Activated B cell treated with CpG ODN at 0.5 μM for 24 hours (primary cell): ENCODE measurements around the gene PTPN5. TPM values are rescaled to one million over a fixed set of nuclear protein-coding genes. Genes with fewer than 3 reads are reported as not detected.
"Not testable (repeated sequence)": the region's sequence is repeated elsewhere in the genome, so short reads cannot be mapped to it uniquely, and the experiment has no call there.

Source experiments
- ATAC-seq: fragments of 200-7000 bp; cut with Tn5 transposase; one replicate; pipeline ENCODE4 v1.10.0; 2021; ENCODE audit warnings: low read depth, mild to moderate bottlenecking, moderate library complexity
- CTCF ChIA-PET: fragments of 350-600 bp; sonication (Branson Sonifier 250); formaldehyde crosslinking; loops from one replicate; lab custom pipeline; 2021; ENCODE audit warnings: antibody characterized with exemption; lab: Charles Lee
- POLR2A ChIA-PET: fragments of 350-600 bp; sonication (Branson Sonifier 250); formaldehyde crosslinking; loops from one replicate; lab custom pipeline; 2021; ENCODE audit warnings: antibody characterized with exemption; lab: Charles Lee
- DNase-seq: peaks from one replicate; pipeline ENCODE4 v3.0.0; 2022
- H3K27ac Mint-ChIP-seq: one replicate; pipeline ENCODE4 v1.8.0; 2020; ENCODE audit warnings: mixed read lengths
- H3K27me3 Mint-ChIP-seq: one replicate; pipeline ENCODE4 v1.8.0; 2021; ENCODE audit warnings: mixed read lengths
- H3K36me3 Mint-ChIP-seq: one replicate; pipeline ENCODE4 v1.8.0; 2021; ENCODE audit warnings: low read depth, mixed read lengths
- H3K4me1 Mint-ChIP-seq: one replicate; pipeline ENCODE4 v1.8.0; 2021; ENCODE audit warnings: mixed read lengths
- H3K4me3 Mint-ChIP-seq: one replicate; pipeline ENCODE4 v1.8.0; 2020; ENCODE audit warnings: mild to moderate bottlenecking, mixed read lengths
- H3K9me3 Mint-ChIP-seq: one replicate; pipeline ENCODE4 v1.8.0; 2020; ENCODE audit warnings: mixed read lengths
- intact Hi-C: fragments of 100-400 bp; cut with micrococcal nuclease; formaldehyde crosslinking; loops from one replicate; pipeline ENCODE4 v1.15.1; 2024
- total RNA-seq: library from RNA; stranded (reverse); gene quantifications from 2 replicates; pipeline ENCODE4 v1.2.3, GENCODE V29; 2022
- TF ChIP-seq, protein P1 (sequence below): fragments of 200-600 bp; IDR thresholded peaks from one replicate; pipeline ENCODE4 v1.8.0; 2022; ENCODE audit warnings: antibody characterized with exemption, mild to moderate bottlenecking

PTPN5 gene
- total RNA-seq, 1 donor from 2014 or later = not detected

DNA sequence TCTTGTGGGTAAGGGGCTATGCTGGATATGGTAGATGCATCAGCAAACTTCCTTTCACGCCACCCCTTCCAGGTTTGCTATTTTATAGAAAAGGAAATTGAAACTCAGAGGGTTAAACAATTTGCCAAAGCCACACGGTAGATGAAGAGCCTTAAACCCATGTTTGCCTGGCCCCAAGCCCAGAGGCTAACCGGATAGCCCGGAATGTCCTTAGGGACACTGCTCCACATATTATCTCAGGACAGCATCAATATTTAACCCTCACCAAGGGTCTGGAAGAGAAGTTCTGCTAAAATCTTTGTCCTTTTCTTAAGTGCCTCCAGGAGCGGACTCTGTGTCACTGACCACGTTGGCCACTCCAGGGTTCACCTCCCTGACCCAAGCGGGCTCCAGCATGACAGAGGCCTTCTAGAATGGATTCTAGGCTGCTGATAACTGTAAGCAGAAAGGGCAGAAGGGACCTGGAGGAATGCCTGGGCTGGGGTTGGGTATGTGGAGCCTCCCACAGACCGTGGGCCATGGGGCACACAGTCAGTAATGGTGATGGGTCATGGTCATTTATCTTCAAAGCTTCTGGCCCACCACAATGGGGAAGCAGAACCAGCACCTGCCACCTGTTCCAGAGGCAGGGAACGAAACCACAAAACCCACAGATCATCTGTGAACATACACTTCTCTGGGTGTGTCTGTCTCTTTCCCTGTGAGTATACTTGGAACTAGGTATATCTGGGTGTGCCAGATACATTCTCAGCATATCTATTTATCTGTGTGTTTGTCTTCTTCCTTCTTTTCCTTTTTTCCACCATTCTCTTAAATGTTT, 98.4 kb downstream of the PTPN5 start:
- no peaks in the 10 kb centered on the region for H3K36me3 Mint-ChIP-seq
- ChIA-PET CTCF (no interaction called here), POLR2A (no interaction called here)
- intact Hi-C loops = no loop called here
- no peak overlapping the region for H3K27ac Mint-ChIP-seq
- H3K4me3 Mint-ChIP-seq = no peak overlapping the region
- peaks cover 4% of the 10 kb centered on the region for H3K4me1 Mint-ChIP-seq
- no peaks in the 10 kb centered on the region for H3K9me3 Mint-ChIP-seq
- DNase-seq = no peak
- TF ChIP-seq, protein P1, sequence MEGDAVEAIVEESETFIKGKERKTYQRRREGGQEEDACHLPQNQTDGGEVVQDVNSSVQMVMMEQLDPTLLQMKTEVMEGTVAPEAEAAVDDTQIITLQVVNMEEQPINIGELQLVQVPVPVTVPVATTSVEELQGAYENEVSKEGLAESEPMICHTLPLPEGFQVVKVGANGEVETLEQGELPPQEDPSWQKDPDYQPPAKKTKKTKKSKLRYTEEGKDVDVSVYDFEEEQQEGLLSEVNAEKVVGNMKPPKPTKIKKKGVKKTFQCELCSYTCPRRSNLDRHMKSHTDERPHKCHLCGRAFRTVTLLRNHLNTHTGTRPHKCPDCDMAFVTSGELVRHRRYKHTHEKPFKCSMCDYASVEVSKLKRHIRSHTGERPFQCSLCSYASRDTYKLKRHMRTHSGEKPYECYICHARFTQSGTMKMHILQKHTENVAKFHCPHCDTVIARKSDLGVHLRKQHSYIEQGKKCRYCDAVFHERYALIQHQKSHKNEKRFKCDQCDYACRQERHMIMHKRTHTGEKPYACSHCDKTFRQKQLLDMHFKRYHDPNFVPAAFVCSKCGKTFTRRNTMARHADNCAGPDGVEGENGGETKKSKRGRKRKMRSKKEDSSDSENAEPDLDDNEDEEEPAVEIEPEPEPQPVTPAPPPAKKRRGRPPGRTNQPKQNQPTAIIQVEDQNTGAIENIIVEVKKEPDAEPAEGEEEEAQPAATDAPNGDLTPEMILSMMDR = no peak
- peaks cover 6% of the 10 kb centered on the region for H3K27me3 Mint-ChIP-seq
- ATAC-seq = no peak

DNA sequence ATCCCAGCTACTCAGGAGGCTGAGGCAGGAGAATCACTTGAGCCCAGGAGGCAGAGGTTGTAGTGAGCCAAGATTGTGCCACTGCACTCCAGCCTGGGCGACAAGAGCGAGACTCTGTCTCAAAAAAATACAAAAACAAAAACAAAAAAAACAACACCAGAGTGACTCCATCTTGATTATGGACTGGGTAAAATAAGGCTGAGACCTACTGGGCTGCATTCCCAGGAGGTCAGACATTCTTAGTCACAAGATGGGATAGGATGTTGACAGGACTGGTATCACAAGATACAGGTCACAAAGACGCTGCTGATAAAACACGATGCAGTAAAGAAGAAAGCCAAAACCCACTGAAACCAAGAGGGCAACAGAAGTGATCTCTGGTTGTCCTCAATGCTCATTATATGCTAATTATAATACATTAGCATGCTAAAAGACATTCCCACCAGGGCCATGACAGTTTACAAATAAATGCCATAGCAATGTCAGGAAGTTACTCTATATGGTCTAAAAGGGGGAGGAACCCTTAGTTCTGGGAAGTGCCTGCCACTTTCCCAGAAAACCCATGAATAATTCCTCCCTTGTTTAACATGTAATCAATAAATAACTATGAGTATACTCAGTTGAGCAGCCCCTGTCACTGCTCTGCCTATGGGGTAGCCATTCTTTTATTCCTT, 100.0 kb downstream of the PTPN5 start:
- H3K4me1 Mint-ChIP-seq, DNase-seq: not testable (repeated sequence)

DNA sequence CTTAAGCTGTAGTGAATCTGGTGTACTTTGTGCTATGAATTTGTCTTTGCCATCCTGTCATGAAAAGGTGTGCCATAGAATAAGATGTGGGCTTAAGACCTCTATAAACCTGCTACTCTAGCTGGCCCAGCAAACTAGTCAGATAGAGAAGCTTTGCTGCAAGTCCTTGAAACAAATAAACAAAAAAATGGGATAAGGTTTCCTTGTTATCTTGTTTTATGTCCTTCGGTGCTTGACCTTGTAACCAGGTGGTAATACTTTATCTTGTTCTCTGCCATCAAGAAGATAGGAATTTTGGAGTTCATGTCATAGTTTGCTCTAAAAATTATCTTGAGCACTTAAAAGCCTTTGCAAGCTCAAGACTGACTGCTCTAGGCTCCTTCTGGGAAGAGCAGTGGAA, 107.3 kb downstream of the PTPN5 start:
- H3K27me3 Mint-ChIP-seq = peaks cover 13% of the 10 kb centered on the region
- ATAC-seq (no peak), DNase-seq (no peak)
- no peaks in the 10 kb centered on the region for H3K36me3 Mint-ChIP-seq
- no peaks in the 10 kb centered on the region for H3K4me1 Mint-ChIP-seq
- no peaks in the 10 kb centered on the region for H3K9me3 Mint-ChIP-seq
- intact Hi-C loops = no loop called here
- TF ChIP-seq, protein P1 = no peak
- CTCF ChIA-PET = no interaction called here
- POLR2A ChIA-PET = no interaction called here
- no peak overlapping the region for H3K27ac Mint-ChIP-seq
- no peak overlapping the region for H3K4me3 Mint-ChIP-seq

More for the DNA sequence above, 100.0 kb downstream of the PTPN5 start:
- ATAC-seq, H3K27ac Mint-ChIP-seq, H3K27me3 Mint-ChIP-seq, CTCF ChIA-PET, H3K4me3 Mint-ChIP-seq, H3K9me3 Mint-ChIP-seq, intact Hi-C loops, H3K36me3 Mint-ChIP-seq, POLR2A ChIA-PET: not testable (repeated sequence)

DNA sequence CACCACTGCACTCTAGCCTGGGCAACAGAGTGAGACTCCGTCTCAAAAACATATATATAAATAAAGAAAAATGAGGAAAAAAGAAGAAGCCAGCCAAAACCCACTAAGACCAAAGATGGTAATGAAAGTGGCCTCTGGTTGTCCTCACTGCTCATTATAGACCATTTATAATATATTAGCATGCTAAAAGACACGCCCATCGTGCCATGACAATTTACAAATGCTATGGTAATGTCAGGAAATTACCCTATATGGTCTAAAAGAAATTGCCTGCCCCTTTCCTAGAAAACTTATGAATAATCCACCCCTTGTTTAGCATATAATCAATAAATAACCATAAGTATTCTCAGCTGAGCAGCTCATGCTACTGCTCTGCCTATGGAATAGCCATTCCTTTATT, 109.1 kb downstream of the PTPN5 start:
- H3K9me3 Mint-ChIP-seq = no peaks in the 10 kb centered on the region
- no peak for DNase-seq
- no peak for ATAC-seq
- intact Hi-C loops = no loop called here
- H3K4me3 Mint-ChIP-seq = no peak overlapping the region
- CTCF ChIA-PET = no interaction called here
- H3K4me1 Mint-ChIP-seq = no peaks in the 10 kb centered on the region
- POLR2A ChIA-PET = no interaction called here
- no peak overlapping the region for H3K27ac Mint-ChIP-seq
- TF ChIP-seq, protein P1 = no peak
- no peaks in the 10 kb centered on the region for H3K36me3 Mint-ChIP-seq
- peaks cover 16% of the 10 kb centered on the region for H3K27me3 Mint-ChIP-seq

DNA sequence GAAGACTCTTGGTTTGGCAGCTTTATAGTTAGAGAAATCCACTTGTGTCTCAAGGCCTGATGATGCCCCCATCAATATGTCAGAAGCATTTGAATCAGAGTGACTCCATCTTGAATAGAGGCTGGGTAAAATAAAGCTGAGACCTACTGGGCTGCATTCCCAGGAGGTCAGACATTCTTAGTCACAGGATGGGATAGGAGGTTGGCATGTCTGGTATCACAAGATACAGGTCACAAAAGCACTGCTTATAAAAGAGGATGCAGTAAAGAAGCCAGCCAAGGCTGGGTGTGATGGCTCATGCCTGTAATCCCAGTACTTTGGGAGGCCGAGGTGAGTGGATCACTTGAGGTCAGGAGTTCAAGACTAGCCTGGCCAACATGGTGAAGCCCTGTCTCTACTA, 109.6 kb downstream of the PTPN5 start:
- POLR2A ChIA-PET, H3K4me1 Mint-ChIP-seq, DNase-seq, H3K36me3 Mint-ChIP-seq, CTCF ChIA-PET, ATAC-seq, H3K27ac Mint-ChIP-seq, H3K4me3 Mint-ChIP-seq, H3K9me3 Mint-ChIP-seq, intact Hi-C loops: not testable (repeated sequence)
- H3K27me3 Mint-ChIP-seq = peaks cover 16% of the 10 kb centered on the region

Other genes with a start within 250 kb of the PTPN5 start
- 12.9 and 18.0 TPM in 2 replicates for gene UEVLD, start 203.1 kb downstream of the PTPN5 start, total RNA-seq
- gene MISFA, start 192.0 kb downstream of the PTPN5 start, total RNA-seq = 1.4 and 2.6 TPM in 2 replicates
- gene SPTY2D1, start 157.5 kb downstream of the PTPN5 start, total RNA-seq = 22.0 and 22.7 TPM in 2 replicates
- gene TMEM86A, start 93.0 kb downstream of the PTPN5 start, total RNA-seq = 0.10 and 0.13 TPM in 2 replicates
- gene IGSF22, start 65.6 kb downstream of the PTPN5 start, total RNA-seq = 0.17 and 1.4 TPM in 2 replicates
- not detected in 2 replicates for gene MRGPRX1, start 147.6 kb upstream of the PTPN5 start, total RNA-seq